Stimulated activated CD4-positive, alpha-beta T cell treated with anti-CD3 and anti-CD28 coated beads, Interleukin-2, amount 100 ng/mL, for 24 hours (primary cell): ENCODE measurements around the gene FTCD.
"Not testable (repeated sequence)": the region's sequence is repeated elsewhere in the genome, so short reads cannot be mapped to it uniquely, and the experiment has no call there.

Experiments used
- DNase-seq, 2 donors: peaks; one replicate each; pipeline ENCODE4 v3.0.0-alpha.2; 2020

FTCD gene

DNA sequence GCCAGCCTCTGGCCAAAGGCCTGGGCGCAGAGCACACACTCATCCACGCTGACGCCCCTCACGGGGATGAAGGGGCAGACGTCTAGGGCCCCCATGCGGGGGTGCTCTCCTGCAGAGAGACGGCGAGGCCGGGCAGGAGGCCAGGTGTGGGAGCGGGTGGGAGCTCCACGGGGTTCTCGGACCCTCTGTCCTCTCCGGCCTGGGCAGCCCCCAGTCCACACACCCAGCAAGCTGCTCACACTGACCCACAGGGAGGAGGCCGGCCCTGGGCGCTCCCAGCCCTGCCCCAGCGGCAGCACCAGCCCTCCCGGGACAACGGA, 2.5 kb downstream of the FTCD start:
- DNase-seq, result no peak

DNA sequence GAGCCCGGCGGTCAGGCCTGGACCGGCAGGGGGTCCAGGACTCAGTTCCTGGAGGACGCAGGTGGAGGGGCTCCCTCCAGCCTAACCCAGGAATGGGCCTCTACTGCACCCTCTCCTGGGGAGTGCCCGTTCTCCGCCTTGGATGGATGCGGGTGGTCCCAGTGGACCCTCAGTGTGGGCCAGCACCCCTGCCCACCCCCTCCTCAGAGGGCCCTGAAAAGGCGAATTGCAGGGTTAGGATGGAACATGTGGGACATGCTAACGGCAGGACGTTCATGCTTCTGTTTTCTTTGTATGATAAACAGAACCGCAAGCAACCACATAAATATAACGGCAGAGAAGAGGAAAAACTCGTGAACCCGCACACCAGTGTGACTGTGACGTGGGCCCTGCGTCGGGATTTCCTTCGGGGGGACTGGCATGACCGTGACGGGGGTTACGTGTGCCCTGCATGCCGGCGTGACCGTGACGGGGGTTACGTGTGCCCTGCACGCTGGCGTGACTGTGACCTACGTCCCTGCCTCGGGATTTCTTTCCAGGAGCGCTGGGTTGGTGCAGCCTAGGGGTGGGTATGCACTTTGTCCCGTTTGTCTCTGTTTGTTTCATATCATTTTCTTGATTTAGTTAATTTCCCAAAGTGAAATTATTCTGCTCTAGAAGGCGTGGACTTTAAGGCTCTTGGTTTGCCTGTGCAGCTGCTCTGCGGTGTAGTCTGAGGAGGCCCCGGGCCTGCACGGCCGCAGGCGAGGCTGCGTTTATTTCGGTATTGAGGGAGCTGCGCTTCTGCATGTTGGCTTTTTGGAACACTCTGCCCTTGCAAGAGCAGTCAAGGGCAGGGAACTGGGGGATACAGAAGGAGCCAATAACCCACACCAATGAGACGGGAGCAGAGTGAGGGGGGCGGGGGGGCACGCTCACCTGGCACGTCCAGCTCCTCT, 3.1 kb downstream of the FTCD start:
- DNase-seq, result no peak

- DNase-seq, result no peak
Measured at GRCh38 chr21:46151261-46151988, 4.0 kb downstream of the FTCD start.

DNA sequence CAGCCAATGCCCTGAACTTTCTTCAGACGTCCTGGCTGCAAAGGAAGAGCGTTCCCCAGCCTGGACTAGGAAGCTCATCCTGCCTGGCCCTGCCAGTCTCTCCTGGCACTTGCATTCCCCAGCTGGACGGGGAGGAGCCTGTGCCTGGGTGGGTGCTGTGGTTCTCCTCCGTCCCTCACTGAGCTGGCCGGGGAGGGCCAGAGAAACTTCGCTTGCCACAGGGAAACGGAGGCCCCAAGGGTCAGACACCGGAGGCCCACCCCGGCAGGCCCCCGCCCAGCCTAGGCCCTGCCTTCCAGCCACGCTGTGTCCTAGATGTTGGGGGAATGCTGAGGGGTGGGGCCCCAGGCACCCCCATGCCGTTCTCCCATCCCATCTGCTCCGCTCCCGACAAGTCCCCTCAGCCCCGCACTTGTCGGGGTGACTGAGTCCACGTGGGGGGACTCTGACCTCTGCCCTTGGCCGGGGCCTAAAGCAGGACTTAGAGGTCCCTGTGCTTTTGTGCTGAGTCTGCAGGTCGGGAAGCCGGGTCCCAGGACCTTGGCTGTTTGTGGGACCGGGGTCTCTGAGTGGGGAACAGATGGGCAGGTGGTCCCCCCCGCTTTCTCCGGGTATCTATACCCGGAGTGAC, 4.8 kb downstream of the FTCD start:
- no peak for DNase-seq

DNA sequence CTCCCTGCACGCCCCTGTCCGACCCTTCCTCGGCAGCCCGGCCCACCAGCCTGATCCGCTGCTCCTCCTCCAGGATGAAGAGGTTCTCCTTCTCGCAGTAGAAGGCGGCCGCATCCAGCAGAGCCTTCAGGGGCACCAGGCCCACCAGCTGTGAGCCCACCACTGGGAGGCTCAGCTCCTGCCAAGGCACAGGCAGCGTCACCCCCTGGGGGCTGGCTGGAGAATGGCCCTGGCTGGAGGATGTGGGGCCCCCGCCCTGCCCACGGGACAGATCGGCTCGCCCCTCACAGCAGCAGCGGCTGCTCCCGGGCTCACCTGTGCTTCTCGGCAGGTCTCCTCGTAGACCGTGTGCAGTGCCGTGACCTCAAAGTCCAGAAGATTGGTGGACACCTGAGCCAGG, 5.3 kb downstream of the FTCD start:
- no peak for DNase-seq

DNA sequence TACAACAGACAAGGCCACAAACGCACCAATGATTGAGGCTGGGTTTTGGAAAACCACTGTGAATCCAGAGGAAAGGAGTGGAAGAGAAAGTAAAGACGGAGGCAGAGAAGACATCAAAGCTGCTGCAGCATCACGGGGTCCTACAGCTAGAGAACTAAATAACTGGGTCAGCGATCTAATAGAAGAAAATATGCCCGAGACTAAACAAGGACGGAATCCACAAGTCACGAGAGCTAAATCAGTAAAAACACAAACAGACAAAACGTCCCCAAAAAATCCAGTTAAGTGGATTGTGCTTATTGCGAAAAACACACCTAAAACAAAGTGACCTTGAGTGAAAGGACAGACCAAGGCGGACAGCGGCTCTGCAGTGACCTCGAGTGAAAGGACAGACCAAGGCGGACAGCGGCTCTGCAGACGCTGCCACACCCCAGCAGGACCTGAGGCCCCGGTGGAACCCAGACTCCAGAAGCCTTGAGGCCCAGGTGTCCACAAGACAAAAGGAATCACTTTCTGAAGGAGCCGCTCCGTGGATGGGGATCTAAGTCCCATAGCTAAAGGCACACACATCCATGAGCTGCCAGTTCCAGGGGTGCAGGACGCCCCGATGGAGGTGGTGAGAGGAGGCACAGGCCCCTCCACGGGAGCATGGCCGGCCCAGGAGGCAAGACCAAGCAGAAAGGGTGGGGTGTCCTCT, 6.0 kb downstream of the FTCD start:
- DNase-seq, result no peak

DNA sequence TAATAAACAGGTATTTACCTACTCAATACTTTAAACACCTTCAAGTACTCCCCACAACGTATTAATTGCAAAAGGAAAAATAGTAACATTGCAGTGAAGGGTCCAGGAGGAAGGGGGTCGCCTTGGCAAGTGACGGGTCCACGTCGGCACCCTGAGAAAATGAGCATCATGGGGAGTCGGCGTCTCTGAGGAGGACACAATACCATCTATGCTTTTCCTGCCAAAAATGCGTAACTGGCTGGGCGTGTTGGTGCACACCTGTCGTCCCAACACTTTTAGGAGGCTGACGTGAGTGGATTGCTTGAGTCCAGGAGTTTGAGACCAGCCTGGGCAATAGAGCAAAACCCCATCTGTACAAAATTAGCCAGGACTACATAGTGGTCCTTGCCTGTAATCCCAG, 7.3 kb downstream of the FTCD start:
- DNase-seq, result no peak

- peak; percentile 53 to 58 for DNase-seq
Measured at GRCh38 chr21:46147429-46147828, 8.0 kb downstream of the FTCD start.

GRCh38 chr21:46146856-46147255, 8.5 kb downstream of the FTCD start:
- DNase-seq, result no peak

GRCh38 chr21:46145840-46146691, 9.3 kb downstream of the FTCD start:
- no peak for DNase-seq

DNA sequence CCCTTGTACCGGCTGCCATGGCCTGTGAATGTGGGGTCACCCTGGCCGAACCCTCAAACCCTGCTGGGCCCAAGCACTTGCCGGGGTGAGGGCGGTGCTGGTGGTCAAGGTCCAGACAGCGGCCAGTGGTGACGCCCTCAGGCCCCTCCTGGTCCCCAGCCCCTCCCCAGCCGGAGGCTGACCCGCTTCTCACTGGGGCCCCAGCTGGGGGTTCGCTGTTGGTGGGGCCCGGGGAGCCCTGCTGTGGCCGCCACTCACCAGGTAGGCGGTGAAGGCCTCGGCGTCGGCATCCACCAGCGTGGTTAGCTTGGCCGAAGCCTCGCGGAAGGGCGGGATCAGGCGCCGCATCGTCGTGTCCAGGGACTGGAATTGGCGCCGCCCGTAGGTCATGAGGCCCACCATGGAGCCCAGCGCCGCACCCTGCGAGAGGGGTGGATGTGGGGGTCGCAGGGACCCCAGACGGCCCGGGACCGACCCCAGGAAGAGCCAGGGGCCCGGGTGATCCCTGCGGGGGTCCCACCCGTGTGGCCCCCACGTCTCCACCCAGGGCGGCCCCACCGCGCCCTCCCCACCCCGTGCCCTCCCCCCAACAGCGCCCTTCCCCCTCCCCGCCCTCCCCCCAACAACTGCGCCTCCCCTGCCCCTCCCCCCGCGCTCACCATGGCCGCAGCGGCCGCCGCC, 10.1 kb downstream of the FTCD start:
- DNase-seq, result no peak

- no peak for DNase-seq
Measured at GRCh38 chr21:46144464-46145070, 10.8 kb downstream of the FTCD start.

DNA sequence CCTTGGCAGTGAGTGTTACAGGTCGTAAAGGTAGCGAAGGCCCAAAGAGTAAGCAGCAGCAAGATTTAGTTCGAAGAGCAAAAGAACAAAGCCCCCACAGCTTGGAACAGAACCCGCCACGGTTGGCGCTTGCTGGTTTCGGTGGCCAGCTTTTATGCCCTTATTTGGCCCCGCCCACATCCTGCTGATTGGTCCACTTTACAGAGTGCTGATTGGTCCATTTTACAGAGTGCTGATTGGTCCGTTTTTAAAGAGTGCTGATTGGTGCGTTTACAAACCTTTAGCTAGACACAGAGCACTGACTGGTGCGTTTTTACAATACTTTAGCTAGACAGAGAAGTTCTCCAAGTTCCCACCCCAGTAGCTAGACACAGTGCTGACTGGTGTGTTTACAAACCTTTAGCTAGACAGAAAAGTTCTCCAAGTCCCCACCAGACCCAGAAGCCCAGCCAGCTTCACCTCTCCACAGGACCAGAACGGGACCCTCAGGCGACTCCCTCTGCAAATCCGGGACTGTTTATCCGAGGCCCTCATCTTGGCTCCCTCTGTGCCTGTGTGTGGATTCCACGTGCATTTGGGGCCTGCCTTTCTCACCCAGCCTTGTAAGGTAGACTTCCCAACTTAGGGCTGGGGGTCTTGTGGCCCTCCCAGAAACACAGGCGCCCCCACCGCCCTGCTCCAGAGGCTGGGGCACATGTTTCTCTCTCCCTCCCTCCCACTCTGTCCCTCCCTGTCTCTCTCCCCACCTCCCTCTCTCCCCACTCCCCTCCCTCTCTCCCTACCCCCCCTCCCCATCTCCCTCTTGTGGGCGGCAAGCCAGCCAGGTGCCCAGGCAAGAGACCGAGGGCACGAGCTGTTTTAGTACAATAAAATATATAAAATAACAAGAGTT, 12.6 kb downstream of the FTCD start:
- DNase-seq, result no peak

- DNase-seq, result no peak
Measured at GRCh38 chr21:46141767-46142581, 13.4 kb downstream of the FTCD start.

DNA sequence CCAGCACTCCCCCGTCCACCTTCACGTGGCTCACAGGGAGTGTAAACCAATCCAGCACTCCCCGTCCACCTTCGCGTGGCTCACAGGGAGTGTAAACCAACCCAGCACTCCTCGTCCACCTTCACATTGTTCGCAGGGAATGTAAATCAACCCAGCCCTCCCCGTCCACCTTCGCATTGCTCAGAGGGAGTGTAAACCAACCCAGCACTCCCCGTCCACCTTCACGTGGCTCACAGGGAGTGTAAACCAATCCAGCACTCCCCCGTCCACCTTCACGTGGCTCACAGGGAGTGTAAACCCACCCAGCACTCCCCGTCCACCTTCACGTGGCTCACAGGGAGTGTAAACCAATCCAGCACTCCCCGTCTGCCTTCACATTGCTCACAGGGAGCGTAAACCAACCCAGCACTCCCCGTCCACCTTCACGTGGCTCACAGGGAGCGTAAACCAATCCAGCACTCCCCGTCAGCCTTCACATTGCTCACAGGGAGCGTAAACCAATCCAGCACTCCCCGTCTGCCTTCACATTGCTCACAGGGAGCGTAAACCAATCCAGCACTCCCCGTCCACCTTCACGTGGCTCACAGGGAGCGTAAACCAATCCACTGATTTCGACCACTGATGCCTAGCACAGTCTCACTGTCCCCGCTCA, 14.9 kb downstream of the FTCD start:
- not testable (repeated sequence) for DNase-seq

DNA sequence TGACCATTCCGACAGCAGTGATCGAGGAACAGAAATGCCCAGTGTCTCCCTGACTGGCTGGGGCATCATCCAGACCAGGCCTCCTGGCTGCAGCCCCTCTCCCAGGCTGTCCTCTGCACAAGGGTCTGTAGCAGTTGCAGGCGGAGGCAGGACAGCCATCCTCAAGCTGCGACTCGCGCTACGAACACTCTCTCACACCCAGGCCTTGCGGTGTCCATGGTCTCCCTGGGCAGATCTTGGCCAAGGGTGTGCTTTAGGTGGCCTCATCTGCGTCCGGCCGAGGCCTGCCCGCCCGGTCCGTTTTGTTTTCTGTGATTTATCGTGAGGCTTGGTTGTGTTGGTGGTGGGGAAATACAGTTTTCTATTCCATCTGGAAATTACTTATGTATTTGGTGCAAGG, 15.7 kb downstream of the FTCD start:
- DNase-seq, result no peak

GRCh38 chr21:46138383-46138970, 16.9 kb downstream of the FTCD start:
- DNase-seq, result no peak

DNA sequence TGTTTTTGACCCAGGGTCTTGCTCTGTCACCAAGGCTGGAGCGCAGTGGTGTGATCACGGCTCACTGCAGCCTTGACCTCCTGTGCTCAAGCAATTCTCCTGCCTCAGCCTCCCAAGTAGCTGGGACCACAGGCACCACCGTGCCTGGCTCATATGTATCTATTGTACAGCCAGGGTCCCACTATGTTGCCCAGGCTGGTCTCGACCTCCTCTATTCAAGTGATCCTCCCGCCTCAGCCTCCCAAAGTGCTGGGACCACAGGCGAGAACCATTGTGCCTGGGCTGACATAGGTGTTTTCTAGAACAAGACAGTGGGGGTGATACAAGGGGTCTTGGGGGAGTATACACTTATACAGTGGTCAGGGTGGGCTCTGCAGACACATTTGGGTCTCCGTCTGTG, 17.5 kb downstream of the FTCD start:
- no peak for DNase-seq
